K562 (cell line): ENCODE measurements around the gene CLEC18B. TPM values are rescaled to one million over a fixed set of nuclear protein-coding genes. Genes with fewer than 3 reads are reported as not detected.

Experiments
- ARID4B ChIP-seq: sonication (generic); formaldehyde crosslinking; IDR thresholded peaks from 2 replicates; pipeline ENCODE4 v1.8.0; 2022; ENCODE audit warnings: mild to moderate bottlenecking, missing genetic modification reagents
- CREM ChIP-seq: IDR thresholded peaks from 2 replicates; pipeline ENCODE4 v1.6.1; 2014; ENCODE audit warnings: antibody characterized with exemption, low read depth
- GMEB1 ChIP-seq: fragments of 250-450 bp; sonication (Bioruptor Pico); IDR thresholded peaks from 2 replicates; pipeline ENCODE4 v1.4.0; 2020; ENCODE audit warnings: mild to moderate bottlenecking
- HDAC1 ChIP-seq, 2 experiments: fragments of 450-650 bp; IDR thresholded peaks; 2 replicates each; pipeline ENCODE4 v1.6.1; 2016 to 2017; ENCODE audit warnings: inconsistent platforms in 1 of 2, mild to moderate bottlenecking in 1 of 2, moderate library complexity in 1 of 2
- MXI1 ChIP-seq: IDR thresholded peaks from 2 replicates; pipeline ENCODE4 v1.6.1; 2011; ENCODE audit warnings: low read depth, mild to moderate bottlenecking, improper control_type of control experiment, low read length
- NR2C1 ChIP-seq, 2 experiments: fragments of 450-650 bp; IDR thresholded peaks; 2 replicates each; pipeline ENCODE4 v1.6.1; 2017; ENCODE audit warnings: mild to moderate bottlenecking in 2 of 2, antibody characterized with exemption in 1 of 2, inconsistent platforms in 1 of 2, missing compliant biosample characterization in 1 of 2, missing genetic modification characterization in 1 of 2
- PHF8 ChIP-seq: fragments of 200-600 bp; sonication (generic); IDR thresholded peaks from 2 replicates; pipeline ENCODE4 v1.6.1; 2012; ENCODE audit warnings: mixed run types, mild to moderate bottlenecking, inconsistent platforms, low read length, moderate library complexity, borderline replicate concordance
- RBBP5 ChIP-seq: fragments of 200-600 bp; sonication (generic); IDR thresholded peaks from 2 replicates; pipeline ENCODE4 v1.6.1; 2012; ENCODE audit warnings: borderline replicate concordance, mild to moderate bottlenecking, low read length, control low read depth, inconsistent platforms; ENCODE audit not compliant: insufficient read depth, poor library complexity, severe bottlenecking
- RBFOX2 ChIP-seq: fragments of 200-400 bp; formaldehyde crosslinking; IDR thresholded peaks from 2 replicates; pipeline ENCODE4 v1.6.1; 2017; ENCODE audit warnings: low read depth, mild to moderate bottlenecking, low read length, moderate library complexity
- RCOR1 ChIP-seq, 2 experiments: IDR thresholded peaks; 2 replicates each; pipeline ENCODE4 v1.6.1; 2012; ENCODE audit warnings: low read depth in 2 of 2, low read length in 2 of 2, borderline replicate concordance in 1 of 2, improper control_type of control experiment in 1 of 2
- SUPT5H ChIP-seq: fragments of 450-650 bp; IDR thresholded peaks from 2 replicates; pipeline ENCODE4 v1.6.1; 2016
- TAF1 ChIP-seq: IDR thresholded peaks from 2 replicates; pipeline ENCODE4 v1.6.1; 2011; ENCODE audit warnings: mild to moderate bottlenecking, low read length, moderate library complexity; ENCODE audit not compliant: insufficient read depth, control insufficient read depth, severe bottlenecking; ENCODE audit errors: extremely low read depth
- polyA plus RNA-seq, 8 experiments: library from polyadenylated mRNA; depleted of rRNA in 4 of 8; stranded (reverse) in 5 of 8; unstranded in 3 of 8; fragments of >200 nt; fragmentation: Nextera tagmentation in 2 of 8; fragmentation: Illumina TruSeq in 1 of 8; extraction: Ambion mirVana in 2 of 8; extraction: Trizol in 1 of 8; gene quantifications; 2 replicates each; pipeline versions ENCODE4 v1.2.1 to v1.2.3, GENCODE V29; 2011 to 2014; ENCODE audit warnings: inconsistent platforms in 1 of 8, missing spikeins in 1 of 8
- total RNA-seq, 7 experiments: library from RNA; depleted of rRNA in 6 of 7; stranded (reverse); fragments of >200 nt in 6 of 7; fragmentation: Illumina TruSeq in 2 of 7; extraction: Trizol in 2 of 7; gene quantifications; 2 replicates each; pipeline versions ENCODE4 v1.2.1 to v1.2.3, GENCODE V29; 2011 to 2021; ENCODE audit warnings: low replicate concordance in 1 of 7

The CLEC18B gene
- total and polyA plus RNA-seq, 9 of the 15 experiments (the other 6 are each of a cell fraction or from before 2014, with no cell fraction given) = 0.23 to 7.6 (median 3.5) TPM

GRCh38 chr16:74368002-74368911 lies 53.0 kb downstream of the CLEC18B start (continued):
- TF ChIP-seq GMEB1 (CRISPR knock-in tag) = peak; percentile 95
- peak in 1 of 2 experiments; percentile 41; a peak in 1 of 4 replicates for TF ChIP-seq RCOR1 (IDR thresholded peaks at IDR 0.05; ENCODE audit: borderline replicate concordance in 1 of 2, low read depth in 2 of 2, low read length in 2 of 2)
- peak; percentile 21; the same call in 1 of the 2 replicates for TF ChIP-seq ARID4B (CRISPR knock-in tag)
- peak in 1 of 2 experiments; percentile 82; a peak in 2 of 4 replicates for TF ChIP-seq HDAC1 (IDR thresholded peaks at IDR 0.05)
- TF ChIP-seq NR2C1 (IDR thresholded peaks at IDR 0.05) = peak; percentile 38; the same call in 1 of the 2 replicates
- TF ChIP-seq NR2C1 (tag; IDR thresholded peaks at IDR 0.05) = peak; percentile 64
- peak; percentile 43; the same call in 1 of the 2 replicates for TF ChIP-seq PHF8
- TF ChIP-seq MXI1 = peak; percentile 79
- peak; percentile 54 for TF ChIP-seq RBBP5
- peak; percentile 89 for TF ChIP-seq CREM
- TF ChIP-seq TAF1 = peak; percentile 73
- TF ChIP-seq SUPT5H = peak; percentile 52; the same call in 1 of the 2 replicates
- peak; percentile 68 for TF ChIP-seq RBFOX2
